GM23338 (cell line): Measurements from ENCODE around the gene SLC25A29. TPM values are rescaled to one million over a fixed set of nuclear protein-coding genes. Genes with fewer than 3 reads are reported as not detected.

Experiments used
- ATAC-seq: fragments of 200-7000 bp; cut with Tn5 transposase; 3 replicates; pipeline ENCODE4 v1.9.1; 2020
- DNase-seq: peaks from one replicate; pipeline ENCODE4 v3.0.0-alpha.2; 2015; ENCODE audit warnings: low spot score
- H2AFZ ChIP-seq: fragments of 200-600 bp; sonication (generic); 2 replicates; pipeline ENCODE4 v1.8.0; 2016; ENCODE audit warnings: antibody characterized with exemption, mild to moderate bottlenecking, moderate library complexity
- H3F3A ChIP-seq: fragments of 200-600 bp; sonication (generic); replicated peaks from 2 replicates; pipeline ENCODE4 v1.8.0; 2017; ENCODE audit warnings: antibody characterized with exemption, mixed run types, low read depth
- H3K27ac ChIP-seq: fragments of 200-600 bp; sonication (generic); 2 replicates; pipeline ENCODE4 v1.6.1; 2016; ENCODE audit warnings: low read depth
- H3K27me3 ChIP-seq: fragments of 200-600 bp; sonication (generic); 2 replicates; pipeline ENCODE4 v1.8.0; 2016; ENCODE audit warnings: mild to moderate bottlenecking, mixed run types, moderate library complexity; ENCODE audit not compliant: insufficient read depth
- H3K36me3 ChIP-seq: fragments of 200-600 bp; sonication (generic); 2 replicates; pipeline ENCODE4 v1.8.0; 2016; ENCODE audit warnings: mild to moderate bottlenecking; ENCODE audit not compliant: insufficient read depth
- H3K4me1 ChIP-seq: fragments of 200-600 bp; sonication (generic); 2 replicates; pipeline ENCODE4 v1.8.0; 2016; ENCODE audit warnings: mild to moderate bottlenecking, moderate library complexity; ENCODE audit not compliant: insufficient read depth
- H3K4me2 ChIP-seq: fragments of 200-600 bp; sonication (generic); 2 replicates; pipeline ENCODE4 v1.7.1; 2017; ENCODE audit warnings: mixed run types
- H3K4me3 ChIP-seq: fragments of 200-600 bp; sonication (generic); 2 replicates; pipeline ENCODE4 v1.6.1; 2016; ENCODE audit warnings: mixed run types
- H3K79me2 ChIP-seq: fragments of 200-600 bp; sonication (generic); replicated peaks from 2 replicates; pipeline ENCODE4 v1.8.0; 2017; ENCODE audit warnings: mild to moderate bottlenecking; ENCODE audit not compliant: insufficient read depth
- H3K9me2 ChIP-seq: fragments of 200-600 bp; sonication (generic); 2 replicates; pipeline ENCODE4 v1.8.0; 2017; ENCODE audit not compliant: insufficient read depth
- H4K20me1 ChIP-seq: fragments of 200-600 bp; sonication (generic); replicated peaks from 2 replicates; pipeline ENCODE4 v1.8.0; 2017; ENCODE audit warnings: mild to moderate bottlenecking; ENCODE audit not compliant: insufficient read depth
- H3K27ac Mint-ChIP-seq: 2 replicates; pipeline ENCODE4 v1.8.0; 2020; ENCODE audit warnings: inconsistent platforms, mild to moderate bottlenecking, moderate library complexity, mixed read lengths
- H3K27me3 Mint-ChIP-seq: 3 replicates; pipeline ENCODE4 v1.8.0; 2022; ENCODE audit warnings: low read depth, mild to moderate bottlenecking, moderate library complexity, mixed read lengths, inconsistent platforms; ENCODE audit not compliant: insufficient read depth, poor library complexity
- H3K36me3 Mint-ChIP-seq: 3 replicates; pipeline ENCODE4 v1.8.0; 2021; ENCODE audit warnings: low read depth, mild to moderate bottlenecking, inconsistent platforms, moderate library complexity, mixed read lengths
- H3K4me1 Mint-ChIP-seq: 3 replicates; pipeline ENCODE4 v1.8.0; 2020; ENCODE audit warnings: mild to moderate bottlenecking, inconsistent platforms, mixed read lengths
- H3K4me3 Mint-ChIP-seq: 3 replicates; pipeline ENCODE4 v1.8.0; 2021; ENCODE audit warnings: moderate library complexity, mild to moderate bottlenecking, inconsistent platforms, mixed read lengths
- H3K9me3 Mint-ChIP-seq: 3 replicates; pipeline ENCODE4 v1.8.0; 2020; ENCODE audit warnings: moderate library complexity, mild to moderate bottlenecking, inconsistent platforms, mixed read lengths
- CREB1 ChIP-seq: fragments of 250-450 bp; sonication (Bioruptor Pico); IDR thresholded peaks from 2 replicates; pipeline ENCODE4 v1.5.0; 2020; ENCODE audit warnings: low read depth, mild to moderate bottlenecking, moderate library complexity
- EZH2 ChIP-seq: fragments of 200-600 bp; sonication (generic); IDR thresholded peaks from one replicate; pipeline ENCODE4 v1.8.0; 2017; ENCODE audit warnings: antibody characterized with exemption, mild to moderate bottlenecking, low read depth; ENCODE audit not compliant: unreplicated experiment
- EZH2phosphoT487 ChIP-seq: fragments of 200-600 bp; sonication (generic); IDR thresholded peaks from one replicate; pipeline ENCODE4 v1.8.1; 2018; ENCODE audit warnings: antibody characterized with exemption; ENCODE audit not compliant: unreplicated experiment
- JUNB ChIP-seq: IDR thresholded peaks from one replicate; pipeline ENCODE4 v1.6.1; 2016; ENCODE audit warnings: antibody characterized with exemption; ENCODE audit not compliant: unreplicated experiment
- NANOG ChIP-seq: IDR thresholded peaks from 2 replicates; pipeline ENCODE4 v1.6.1; 2016; ENCODE audit warnings: antibody characterized with exemption, borderline replicate concordance
- POLR2AphosphoS5 ChIP-seq: IDR thresholded peaks from 2 replicates; pipeline ENCODE4 v1.6.1; 2016; ENCODE audit warnings: antibody characterized with exemption, low read depth
- STAT1 ChIP-seq: IDR thresholded peaks from one replicate; pipeline ENCODE4 v1.6.1; 2016; ENCODE audit warnings: antibody characterized with exemption; ENCODE audit not compliant: unreplicated experiment
- ZNF114 ChIP-seq: fragments of 250-450 bp; sonication (Bioruptor Pico); IDR thresholded peaks from 2 replicates; pipeline ENCODE4 v1.5.0; 2020; ENCODE audit warnings: mild to moderate bottlenecking, moderate library complexity
- ZNF331 ChIP-seq: fragments of 250-450 bp; sonication (Bioruptor Pico); IDR thresholded peaks from 2 replicates; pipeline ENCODE4 v1.5.0; 2020; ENCODE audit warnings: low read depth, mild to moderate bottlenecking, moderate library complexity
- polyA plus RNA-seq: library from polyadenylated mRNA; unstranded; fragments of >200 nt; fragmentation: Nextera tagmentation; extraction: Ambion mirVana; gene quantifications from 2 replicates; pipeline ENCODE4 v1.2.1, GENCODE V29; 2016
- total RNA-seq: library from RNA; depleted of rRNA; stranded (reverse); fragments of >200 nt; shearing (Covaris generic); gene quantifications from 2 replicates; pipeline ENCODE4 v1.2.3, GENCODE V29; 2014
- TF ChIP-seq, protein P1 (sequence below): IDR thresholded peaks from 2 replicates; pipeline ENCODE4 v1.6.1; 2016; ENCODE audit warnings: antibody characterized with exemption
- TF ChIP-seq, protein P2 (sequence below), 2 experiments: fragments of 200-600 bp in 1 of 2; sonication (generic) in 1 of 2; conservative IDR thresholded peaks; 2 replicates each; pipeline versions ENCODE4 v1.5.1 to v1.6.1; 2016 to 2017; ENCODE audit warnings: antibody characterized with exemption in 2 of 2, low read depth in 2 of 2, mild to moderate bottlenecking in 2 of 2, moderate library complexity in 1 of 2
- TF ChIP-seq, protein P3 (sequence below): IDR thresholded peaks from one replicate; pipeline ENCODE4 v1.6.1; 2018; ENCODE audit warnings: antibody characterized with exemption; ENCODE audit not compliant: unreplicated experiment
- TF ChIP-seq, protein P4 (sequence below): fragments of 250-450 bp; sonication (Bioruptor Pico); IDR thresholded peaks from 2 replicates; pipeline ENCODE4 v1.5.0; 2020; ENCODE audit warnings: mild to moderate bottlenecking, moderate library complexity

The SLC25A29 gene
- total and polyA plus RNA-seq, 2 experiments from 2014 or later, result 65.6 to 206 TPM

DNA sequence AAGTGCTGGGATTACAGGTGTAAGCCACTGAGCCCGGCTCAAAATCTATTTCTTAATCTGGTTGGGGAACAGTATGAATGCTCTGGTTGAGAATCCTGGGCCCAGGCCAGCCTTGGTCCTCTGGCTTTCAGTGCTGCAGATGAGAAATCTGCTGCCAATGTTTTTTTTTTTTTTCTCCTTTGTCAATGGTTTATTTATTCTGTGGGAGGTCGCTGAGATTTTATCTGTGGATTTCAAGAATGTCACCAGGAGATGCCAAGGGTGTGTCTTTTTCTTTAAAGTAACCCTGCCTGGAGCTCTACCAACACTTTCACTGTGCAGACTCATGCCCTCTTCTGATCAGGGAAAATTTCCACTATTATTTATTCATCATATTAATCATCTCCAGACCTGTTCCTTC lies 3.6 kb downstream of the SLC25A29 start:
- Mint-ChIP-seq H3K9me3 (no peaks in the 10 kb centered on the region), H3K4me1 (peaks cover 24% of the 10 kb centered on the region), H3K27ac (no peak overlapping the region), H3K4me3 (no peak overlapping the region; the same call in 2 of the 3 replicates), H3K36me3 (peaks cover 31% of the 10 kb centered on the region), H3K27me3 (peaks cover 16% of the 10 kb centered on the region)
- H3K36me3 ChIP-seq, result no peaks in the 10 kb centered on the region
- H3K27me3 ChIP-seq, result peaks cover 4% of the 10 kb centered on the region; the same call in 1 of the 2 replicates
- H3K9me2 ChIP-seq, result no peaks in the 10 kb centered on the region
- peaks cover 62% of the 10 kb centered on the region for H3K79me2 ChIP-seq
- DNase-seq (no peak), ATAC-seq (no peak)
- H3K4me2 ChIP-seq, result no peak overlapping the region
- H3K4me1 ChIP-seq, result peaks cover 8% of the 10 kb centered on the region
- no peak overlapping the region for H3K4me3 ChIP-seq
- H4K20me1 ChIP-seq, result peaks cover 57% of the 10 kb centered on the region
- H2AFZ ChIP-seq, result no peak overlapping the region
- H3K27ac ChIP-seq, result no peak overlapping the region
- peaks cover 16% of the 10 kb centered on the region for H3F3A ChIP-seq
- TF ChIP-seq, protein P1, sequence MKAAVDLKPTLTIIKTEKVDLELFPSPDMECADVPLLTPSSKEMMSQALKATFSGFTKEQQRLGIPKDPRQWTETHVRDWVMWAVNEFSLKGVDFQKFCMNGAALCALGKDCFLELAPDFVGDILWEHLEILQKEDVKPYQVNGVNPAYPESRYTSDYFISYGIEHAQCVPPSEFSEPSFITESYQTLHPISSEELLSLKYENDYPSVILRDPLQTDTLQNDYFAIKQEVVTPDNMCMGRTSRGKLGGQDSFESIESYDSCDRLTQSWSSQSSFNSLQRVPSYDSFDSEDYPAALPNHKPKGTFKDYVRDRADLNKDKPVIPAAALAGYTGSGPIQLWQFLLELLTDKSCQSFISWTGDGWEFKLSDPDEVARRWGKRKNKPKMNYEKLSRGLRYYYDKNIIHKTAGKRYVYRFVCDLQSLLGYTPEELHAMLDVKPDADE, result no peak
- TF ChIP-seq ZNF114 (CRISPR knock-in tag), result no peak
- TF ChIP-seq CREB1, result no peak
- no peak for TF ChIP-seq EZH2phosphoT487
- TF ChIP-seq, protein P2, sequence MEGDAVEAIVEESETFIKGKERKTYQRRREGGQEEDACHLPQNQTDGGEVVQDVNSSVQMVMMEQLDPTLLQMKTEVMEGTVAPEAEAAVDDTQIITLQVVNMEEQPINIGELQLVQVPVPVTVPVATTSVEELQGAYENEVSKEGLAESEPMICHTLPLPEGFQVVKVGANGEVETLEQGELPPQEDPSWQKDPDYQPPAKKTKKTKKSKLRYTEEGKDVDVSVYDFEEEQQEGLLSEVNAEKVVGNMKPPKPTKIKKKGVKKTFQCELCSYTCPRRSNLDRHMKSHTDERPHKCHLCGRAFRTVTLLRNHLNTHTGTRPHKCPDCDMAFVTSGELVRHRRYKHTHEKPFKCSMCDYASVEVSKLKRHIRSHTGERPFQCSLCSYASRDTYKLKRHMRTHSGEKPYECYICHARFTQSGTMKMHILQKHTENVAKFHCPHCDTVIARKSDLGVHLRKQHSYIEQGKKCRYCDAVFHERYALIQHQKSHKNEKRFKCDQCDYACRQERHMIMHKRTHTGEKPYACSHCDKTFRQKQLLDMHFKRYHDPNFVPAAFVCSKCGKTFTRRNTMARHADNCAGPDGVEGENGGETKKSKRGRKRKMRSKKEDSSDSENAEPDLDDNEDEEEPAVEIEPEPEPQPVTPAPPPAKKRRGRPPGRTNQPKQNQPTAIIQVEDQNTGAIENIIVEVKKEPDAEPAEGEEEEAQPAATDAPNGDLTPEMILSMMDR (conservative IDR thresholded peaks at IDR 0.05; ENCODE audit: low read depth in 2 of 2), result no peak
- TF ChIP-seq STAT1, result no peak
- no peak for TF ChIP-seq NANOG
- TF ChIP-seq POLR2AphosphoS5, result no peak
- no peak for TF ChIP-seq JUNB
- TF ChIP-seq ZNF331, result no peak
- TF ChIP-seq, protein P3, sequence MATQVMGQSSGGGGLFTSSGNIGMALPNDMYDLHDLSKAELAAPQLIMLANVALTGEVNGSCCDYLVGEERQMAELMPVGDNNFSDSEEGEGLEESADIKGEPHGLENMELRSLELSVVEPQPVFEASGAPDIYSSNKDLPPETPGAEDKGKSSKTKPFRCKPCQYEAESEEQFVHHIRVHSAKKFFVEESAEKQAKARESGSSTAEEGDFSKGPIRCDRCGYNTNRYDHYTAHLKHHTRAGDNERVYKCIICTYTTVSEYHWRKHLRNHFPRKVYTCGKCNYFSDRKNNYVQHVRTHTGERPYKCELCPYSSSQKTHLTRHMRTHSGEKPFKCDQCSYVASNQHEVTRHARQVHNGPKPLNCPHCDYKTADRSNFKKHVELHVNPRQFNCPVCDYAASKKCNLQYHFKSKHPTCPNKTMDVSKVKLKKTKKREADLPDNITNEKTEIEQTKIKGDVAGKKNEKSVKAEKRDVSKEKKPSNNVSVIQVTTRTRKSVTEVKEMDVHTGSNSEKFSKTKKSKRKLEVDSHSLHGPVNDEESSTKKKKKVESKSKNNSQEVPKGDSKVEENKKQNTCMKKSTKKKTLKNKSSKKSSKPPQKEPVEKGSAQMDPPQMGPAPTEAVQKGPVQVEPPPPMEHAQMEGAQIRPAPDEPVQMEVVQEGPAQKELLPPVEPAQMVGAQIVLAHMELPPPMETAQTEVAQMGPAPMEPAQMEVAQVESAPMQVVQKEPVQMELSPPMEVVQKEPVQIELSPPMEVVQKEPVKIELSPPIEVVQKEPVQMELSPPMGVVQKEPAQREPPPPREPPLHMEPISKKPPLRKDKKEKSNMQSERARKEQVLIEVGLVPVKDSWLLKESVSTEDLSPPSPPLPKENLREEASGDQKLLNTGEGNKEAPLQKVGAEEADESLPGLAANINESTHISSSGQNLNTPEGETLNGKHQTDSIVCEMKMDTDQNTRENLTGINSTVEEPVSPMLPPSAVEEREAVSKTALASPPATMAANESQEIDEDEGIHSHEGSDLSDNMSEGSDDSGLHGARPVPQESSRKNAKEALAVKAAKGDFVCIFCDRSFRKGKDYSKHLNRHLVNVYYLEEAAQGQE, result no peak
- TF ChIP-seq EZH2, result no peak
- TF ChIP-seq, protein P4, sequence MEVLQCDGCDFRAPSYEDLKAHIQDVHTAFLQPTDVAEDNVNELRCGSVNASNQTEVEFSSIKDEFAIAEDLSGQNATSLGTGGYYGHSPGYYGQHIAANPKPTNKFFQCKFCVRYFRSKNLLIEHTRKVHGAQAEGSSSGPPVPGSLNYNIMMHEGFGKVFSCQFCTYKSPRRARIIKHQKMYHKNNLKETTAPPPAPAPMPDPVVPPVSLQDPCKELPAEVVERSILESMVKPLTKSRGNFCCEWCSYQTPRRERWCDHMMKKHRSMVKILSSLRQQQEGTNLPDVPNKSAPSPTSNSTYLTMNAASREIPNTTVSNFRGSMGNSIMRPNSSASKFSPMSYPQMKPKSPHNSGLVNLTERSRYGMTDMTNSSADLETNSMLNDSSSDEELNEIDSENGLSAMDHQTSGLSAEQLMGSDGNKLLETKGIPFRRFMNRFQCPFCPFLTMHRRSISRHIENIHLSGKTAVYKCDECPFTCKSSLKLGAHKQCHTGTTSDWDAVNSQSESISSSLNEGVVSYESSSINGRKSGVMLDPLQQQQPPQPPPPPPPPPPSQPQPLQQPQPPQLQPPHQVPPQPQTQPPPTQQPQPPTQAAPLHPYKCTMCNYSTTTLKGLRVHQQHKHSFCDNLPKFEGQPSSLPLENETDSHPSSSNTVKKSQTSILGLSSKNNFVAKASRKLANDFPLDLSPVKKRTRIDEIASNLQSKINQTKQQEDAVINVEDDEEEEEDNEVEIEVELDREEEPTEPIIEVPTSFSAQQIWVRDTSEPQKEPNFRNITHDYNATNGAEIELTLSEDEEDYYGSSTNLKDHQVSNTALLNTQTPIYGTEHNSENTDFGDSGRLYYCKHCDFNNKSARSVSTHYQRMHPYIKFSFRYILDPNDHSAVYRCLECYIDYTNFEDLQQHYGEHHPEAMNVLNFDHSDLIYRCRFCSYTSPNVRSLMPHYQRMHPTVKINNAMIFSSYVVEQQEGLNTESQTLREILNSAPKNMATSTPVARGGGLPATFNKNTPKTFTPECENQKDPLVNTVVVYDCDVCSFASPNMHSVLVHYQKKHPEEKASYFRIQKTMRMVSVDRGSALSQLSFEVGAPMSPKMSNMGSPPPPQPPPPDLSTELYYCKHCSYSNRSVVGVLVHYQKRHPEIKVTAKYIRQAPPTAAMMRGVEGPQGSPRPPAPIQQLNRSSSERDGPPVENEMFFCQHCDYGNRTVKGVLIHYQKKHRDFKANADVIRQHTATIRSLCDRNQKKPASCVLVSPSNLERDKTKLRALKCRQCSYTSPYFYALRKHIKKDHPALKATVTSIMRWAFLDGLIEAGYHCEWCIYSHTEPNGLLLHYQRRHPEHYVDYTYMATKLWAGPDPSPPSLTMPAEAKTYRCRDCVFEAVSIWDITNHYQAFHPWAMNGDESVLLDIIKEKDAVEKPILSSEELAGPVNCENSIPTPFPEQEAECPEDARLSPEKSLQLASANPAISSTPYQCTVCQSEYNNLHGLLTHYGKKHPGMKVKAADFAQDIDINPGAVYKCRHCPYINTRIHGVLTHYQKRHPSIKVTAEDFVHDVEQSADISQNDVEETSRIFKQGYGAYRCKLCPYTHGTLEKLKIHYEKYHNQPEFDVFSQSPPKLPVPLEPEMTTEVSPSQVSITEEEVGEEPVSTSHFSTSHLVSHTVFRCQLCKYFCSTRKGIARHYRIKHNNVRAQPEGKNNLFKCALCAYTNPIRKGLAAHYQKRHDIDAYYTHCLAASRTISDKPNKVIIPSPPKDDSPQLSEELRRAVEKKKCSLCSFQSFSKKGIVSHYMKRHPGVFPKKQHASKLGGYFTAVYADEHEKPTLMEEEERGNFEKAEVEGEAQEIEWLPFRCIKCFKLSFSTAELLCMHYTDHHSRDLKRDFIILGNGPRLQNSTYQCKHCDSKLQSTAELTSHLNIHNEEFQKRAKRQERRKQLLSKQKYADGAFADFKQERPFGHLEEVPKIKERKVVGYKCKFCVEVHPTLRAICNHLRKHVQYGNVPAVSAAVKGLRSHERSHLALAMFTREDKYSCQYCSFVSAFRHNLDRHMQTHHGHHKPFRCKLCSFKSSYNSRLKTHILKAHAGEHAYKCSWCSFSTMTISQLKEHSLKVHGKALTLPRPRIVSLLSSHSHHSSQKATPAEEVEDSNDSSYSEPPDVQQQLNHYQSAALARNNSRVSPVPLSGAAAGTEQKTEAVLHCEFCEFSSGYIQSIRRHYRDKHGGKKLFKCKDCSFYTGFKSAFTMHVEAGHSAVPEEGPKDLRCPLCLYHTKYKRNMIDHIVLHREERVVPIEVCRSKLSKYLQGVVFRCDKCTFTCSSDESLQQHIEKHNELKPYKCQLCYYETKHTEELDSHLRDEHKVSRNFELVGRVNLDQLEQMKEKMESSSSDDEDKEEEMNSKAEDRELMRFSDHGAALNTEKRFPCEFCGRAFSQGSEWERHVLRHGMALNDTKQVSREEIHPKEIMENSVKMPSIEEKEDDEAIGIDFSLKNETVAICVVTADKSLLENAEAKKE (CRISPR knock-in tag), result no peak
